Measurements from ENCODE around the gene SLAMF8.

Gene SLAMF8

DNA sequence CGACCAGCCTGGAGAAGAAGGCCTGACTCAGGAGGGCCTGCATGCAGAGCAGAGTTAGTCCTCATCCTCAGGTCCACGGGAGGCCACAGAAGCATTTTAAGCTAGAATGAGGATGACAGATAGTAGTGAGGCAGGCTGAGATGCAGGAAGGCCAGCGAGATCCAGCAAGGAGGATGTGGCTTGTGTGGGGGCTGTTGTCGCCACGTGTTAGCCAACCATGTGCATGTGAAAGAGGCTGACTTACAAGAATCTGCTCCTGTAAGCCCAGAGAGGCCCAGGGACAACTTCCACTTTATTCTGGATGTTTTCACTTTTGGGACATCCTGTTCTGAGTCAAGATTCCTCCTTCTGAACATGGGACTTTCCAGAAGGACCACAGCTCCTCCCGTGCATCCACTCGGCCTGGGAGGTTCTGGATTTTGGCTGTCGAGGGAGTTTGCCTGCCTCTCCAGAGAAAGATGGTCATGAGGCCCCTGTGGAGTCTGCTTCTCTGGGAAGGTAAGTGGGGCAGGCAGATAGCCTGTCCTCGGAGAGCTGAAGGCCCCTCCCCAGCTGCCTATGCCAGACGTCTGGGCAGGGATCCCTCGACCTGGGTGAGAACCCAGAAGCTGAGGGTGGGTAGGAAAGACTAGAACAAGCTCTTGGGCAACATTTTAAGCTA lies at the start of gene SLAMF8:
Gene SLAMF8 (plus strand): TSS at position 433 of the 661 bp plus-strand sequence. CDS start 26 bp downstream, at position 459.
- DNase-seq (ENCODE audit: low read depth in 2 of 2) = peak; percentile 18 to 23

- DNase-seq (ENCODE audit: low read depth in 2 of 2) = no peak
Measured at GRCh38 chr1:159778266-159778665, 48.4 kb upstream of the SLAMF8 start.

DNA sequence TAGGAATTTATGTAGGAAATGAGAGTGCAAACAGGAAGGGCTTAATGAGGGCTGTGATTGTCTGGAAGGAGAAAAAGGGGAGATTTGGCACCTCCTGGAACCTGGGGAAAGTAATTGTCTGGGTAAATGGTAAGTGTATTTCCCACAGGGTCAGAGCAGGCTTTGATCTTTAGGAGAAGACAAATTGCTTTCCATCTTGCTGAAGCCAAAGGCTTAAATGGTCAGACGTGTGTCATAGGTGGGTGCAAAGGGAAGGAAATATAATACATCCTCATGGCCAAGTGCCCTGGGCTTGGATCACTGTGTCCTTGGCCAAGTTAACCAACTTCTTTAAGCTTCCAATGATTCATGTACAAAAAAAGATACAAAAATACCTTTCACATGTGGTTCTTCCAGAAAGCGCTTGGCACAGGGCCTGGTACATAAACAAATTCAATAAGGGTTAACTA lies 47.2 kb upstream of the SLAMF8 start:
- no peak for DNase-seq (ENCODE audit: low read depth in 2 of 2)

- peak; percentile 90 to 94 for DNase-seq (ENCODE audit: low read depth in 2 of 2)
Measured at GRCh38 chr1:159780583-159781582, 45.8 kb upstream of the SLAMF8 start, which contains the start of gene DUSP23. TSS of gene DUSP23 (plus strand) at chr1:159780962. CDS start at chr1:159781101, 139 bp downstream.

GRCh38 chr1:159781992-159782391 lies 44.7 kb upstream of the SLAMF8 start:
- DNase-seq (ENCODE audit: low read depth in 2 of 2) = no peak

DNA sequence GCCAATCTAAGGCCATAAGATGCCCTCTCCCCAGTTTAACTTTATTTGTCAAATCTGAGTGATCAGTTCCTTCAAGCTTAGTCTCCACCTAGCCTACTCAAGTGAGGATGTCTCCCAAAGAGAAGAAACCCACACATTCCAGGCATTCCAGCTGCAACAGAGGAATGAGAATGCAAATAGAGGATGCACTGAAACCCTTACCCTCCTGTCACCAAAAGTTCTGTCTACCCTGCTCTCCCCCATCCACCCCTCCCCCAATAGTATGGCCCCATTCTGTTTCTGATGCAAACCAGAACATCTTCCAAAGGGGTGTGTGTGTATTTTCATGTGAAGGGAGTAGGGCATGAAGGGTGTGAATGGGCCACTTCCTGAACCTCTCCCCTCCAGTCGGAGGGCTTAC lies 42.9 kb upstream of the SLAMF8 start:
- no peak for DNase-seq (ENCODE audit: low read depth in 2 of 2)

DNA sequence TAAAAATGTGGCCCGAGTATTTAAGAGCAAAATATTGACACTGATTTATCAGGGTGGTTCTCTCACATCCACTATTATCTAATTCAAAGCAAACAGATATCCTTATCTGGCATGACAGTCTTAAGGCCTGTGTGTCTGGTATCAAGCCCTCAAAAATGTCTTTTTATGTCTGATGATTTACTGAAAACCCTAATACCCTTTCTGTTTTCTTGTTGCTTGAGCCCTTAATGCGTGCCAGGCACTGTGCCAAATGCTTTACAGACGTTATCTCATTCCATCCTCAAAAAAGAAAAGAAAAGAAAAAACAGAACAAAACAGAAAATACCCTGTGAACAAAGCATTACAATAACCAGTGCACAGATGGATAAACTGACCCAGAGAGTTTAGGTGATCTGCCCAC lies 40.2 kb upstream of the SLAMF8 start:
- no peak for DNase-seq (ENCODE audit: low read depth in 2 of 2)

DNA sequence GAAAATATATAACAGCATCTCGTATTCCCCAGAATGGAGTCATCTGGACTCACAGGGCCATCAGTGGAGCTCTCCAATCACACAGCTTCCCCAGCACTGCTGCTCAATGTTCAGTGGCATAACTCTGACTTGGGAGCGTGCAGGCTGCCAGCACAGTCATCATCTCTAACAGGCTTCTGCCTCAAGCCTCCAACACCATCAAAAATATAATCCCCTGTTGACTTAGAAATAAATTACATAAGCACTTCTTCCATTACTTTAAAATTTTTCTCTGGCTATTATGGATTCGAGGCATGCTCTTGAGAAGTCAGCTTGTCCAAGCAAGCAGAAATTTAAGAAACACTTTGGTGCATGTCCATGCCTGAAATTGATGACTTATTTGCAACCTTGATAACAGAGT lies 39.7 kb upstream of the SLAMF8 start:
- no peak for DNase-seq (ENCODE audit: low read depth in 2 of 2)

- DNase-seq (ENCODE audit: low read depth in 2 of 2) = no peak
Measured at GRCh38 chr1:159790237-159790917, 36.3 kb upstream of the SLAMF8 start.

GRCh38 chr1:159791031-159791430 lies 35.6 kb upstream of the SLAMF8 start:
- no peak for DNase-seq (ENCODE audit: low read depth in 2 of 2)

- DNase-seq (ENCODE audit: low read depth in 2 of 2) = no peak
Measured at GRCh38 chr1:159791461-159791860, 35.2 kb upstream of the SLAMF8 start.

DNA sequence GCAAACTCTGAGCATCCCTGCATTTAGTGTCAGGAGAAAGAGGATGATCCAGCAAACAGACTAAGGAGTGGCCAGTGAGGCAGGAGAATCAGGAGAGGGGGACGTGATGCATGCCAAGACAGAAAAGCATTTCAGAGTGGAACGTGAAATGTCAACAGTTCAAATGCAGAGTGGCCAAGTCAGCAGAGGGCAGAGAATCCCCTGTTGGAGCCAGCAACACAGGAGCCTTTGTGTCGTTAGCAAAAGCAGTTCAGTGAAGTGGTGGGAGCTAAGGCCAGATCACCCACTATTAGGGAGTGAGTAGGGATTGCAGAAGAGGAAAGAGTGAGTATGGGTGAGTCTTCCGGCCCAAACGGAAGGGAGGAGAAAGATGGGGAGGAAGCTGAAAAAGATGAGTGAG lies 31.1 kb upstream of the SLAMF8 start:
- no peak for DNase-seq (ENCODE audit: low read depth in 2 of 2)

DNA sequence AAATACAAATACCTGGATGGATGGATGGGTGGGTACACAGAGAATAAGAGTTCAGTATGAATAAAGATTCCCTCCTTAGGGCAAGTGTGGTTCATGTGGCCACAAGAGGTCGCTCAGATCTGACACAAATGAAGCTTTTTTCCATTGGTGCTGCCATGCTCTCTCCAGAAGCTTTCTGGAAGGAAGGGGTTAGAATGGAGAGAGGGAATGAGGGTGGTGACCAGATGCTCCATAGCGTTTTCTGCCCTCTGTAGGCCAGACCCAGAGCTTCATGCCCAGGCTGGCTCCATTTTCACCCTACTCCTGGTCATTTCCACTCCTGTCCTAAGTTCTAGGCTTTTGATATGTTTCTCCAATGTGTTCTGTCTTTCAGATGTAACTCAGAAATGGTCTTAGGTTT lies 27.8 kb upstream of the SLAMF8 start:
- DNase-seq (ENCODE audit: low read depth in 2 of 2) = peak in 1 of 2 donors; percentile 7

DNA sequence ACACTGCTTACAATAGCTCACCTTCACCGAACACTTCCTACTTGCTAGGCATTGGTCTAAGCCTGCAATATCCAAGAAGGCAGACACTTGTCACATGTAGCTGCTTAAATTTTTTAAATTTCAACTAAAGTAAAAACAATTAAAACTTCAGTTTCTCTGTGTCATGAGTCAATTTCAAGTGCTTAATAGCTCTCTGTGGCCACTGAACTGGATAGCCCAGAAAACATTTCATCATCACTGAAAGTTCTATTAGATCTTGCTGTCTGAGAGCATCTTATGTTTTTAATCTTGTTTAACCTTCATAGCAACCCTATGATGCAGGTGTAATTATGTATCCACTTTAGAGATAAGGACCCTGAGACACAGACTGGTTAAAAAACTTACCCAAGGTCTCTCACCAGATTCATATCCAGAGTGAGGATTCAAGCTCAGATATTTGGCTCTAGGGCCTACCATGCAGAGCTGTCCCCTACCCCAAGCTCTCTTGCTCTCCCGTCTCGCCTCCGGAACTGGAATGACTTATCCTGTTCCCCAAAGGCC lies 27.2 kb upstream of the SLAMF8 start:
- no peak for DNase-seq (ENCODE audit: low read depth in 2 of 2)

- DNase-seq (ENCODE audit: low read depth in 2 of 2) = no peak
Measured at GRCh38 chr1:159800177-159800930, 26.3 kb upstream of the SLAMF8 start.

- DNase-seq (ENCODE audit: low read depth in 2 of 2) = no peak
Measured at GRCh38 chr1:159802111-159802510, 24.6 kb upstream of the SLAMF8 start, which contains the start of gene FCRL6. TSS of gene FCRL6 (plus strand) at chr1:159802360. CDS start at chr1:159802425, 65 bp downstream.

DNA sequence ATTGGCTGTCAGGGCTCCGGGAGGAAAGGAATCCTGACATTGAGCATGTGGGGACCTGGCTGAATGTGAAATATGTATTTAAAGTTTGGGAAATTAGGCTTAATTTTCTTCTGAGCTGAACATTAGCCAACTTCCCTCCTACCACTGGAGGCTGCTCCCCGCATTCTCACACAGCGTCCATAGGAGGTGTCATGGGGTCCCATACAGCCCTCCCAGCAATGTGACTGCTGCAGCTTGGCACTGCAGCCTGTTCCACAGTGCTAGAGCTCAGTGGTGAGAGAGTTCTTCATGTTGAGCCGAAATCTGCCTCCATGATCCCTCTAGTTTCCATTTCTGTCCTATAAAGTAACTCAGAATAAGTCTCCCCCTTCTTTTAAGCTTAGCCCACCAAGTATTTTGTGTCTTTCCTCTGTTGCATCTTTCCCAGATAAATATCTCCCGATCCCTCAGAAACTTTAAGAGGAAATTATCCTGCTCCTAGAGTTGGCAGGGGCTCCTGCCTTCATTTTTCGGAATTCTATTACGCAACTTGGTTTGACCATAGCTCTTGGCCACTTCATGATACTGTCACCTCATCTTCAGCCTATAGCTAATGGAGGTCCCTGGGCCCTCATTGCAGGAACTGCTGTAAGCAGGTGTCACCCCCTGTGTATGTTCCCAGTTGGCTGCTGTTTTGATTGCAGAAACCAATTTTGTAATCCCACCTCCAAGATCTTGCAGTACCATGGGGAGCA lies 22.6 kb upstream of the SLAMF8 start:
- no peak for DNase-seq (ENCODE audit: low read depth in 2 of 2)

- DNase-seq (ENCODE audit: low read depth in 2 of 2) = no peak
Measured at GRCh38 chr1:159804924-159805323, 21.7 kb upstream of the SLAMF8 start.

- DNase-seq (ENCODE audit: low read depth in 2 of 2) = no peak
Measured at GRCh38 chr1:159815926-159816325, 10.7 kb upstream of the SLAMF8 start.
